NCI-H2029 (cell line): ENCODE results near the gene GPR171.
"Not testable (repeated sequence)": the region's sequence is repeated elsewhere in the genome, so short reads cannot be mapped to it uniquely, and the experiment has no call there.

Source experiments
- DNase-seq: peaks from one replicate; lab custom pipeline; 2025; lab: John Stamatoyannopoulos, UW

Gene GPR171

DNA sequence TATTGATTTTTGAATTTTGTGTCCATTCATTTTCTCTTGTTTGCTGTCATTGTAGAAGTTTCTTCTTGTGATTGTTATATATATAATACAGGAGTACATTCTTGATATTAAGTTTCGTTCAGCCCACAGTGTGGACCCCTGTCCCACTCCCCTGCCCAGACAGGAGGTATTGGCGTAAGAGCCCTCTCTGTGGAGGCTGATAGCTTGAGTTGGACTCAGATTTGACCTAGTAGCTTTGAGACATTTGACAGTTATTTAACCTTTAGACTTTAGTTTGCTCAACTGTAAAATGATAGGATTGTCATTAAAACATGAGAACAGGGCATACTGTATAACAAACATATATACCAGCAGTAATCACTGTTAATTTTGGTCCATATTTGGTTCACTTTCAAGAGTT lies 27.1 kb downstream of the GPR171 start:
- DNase-seq: no peak

DNA sequence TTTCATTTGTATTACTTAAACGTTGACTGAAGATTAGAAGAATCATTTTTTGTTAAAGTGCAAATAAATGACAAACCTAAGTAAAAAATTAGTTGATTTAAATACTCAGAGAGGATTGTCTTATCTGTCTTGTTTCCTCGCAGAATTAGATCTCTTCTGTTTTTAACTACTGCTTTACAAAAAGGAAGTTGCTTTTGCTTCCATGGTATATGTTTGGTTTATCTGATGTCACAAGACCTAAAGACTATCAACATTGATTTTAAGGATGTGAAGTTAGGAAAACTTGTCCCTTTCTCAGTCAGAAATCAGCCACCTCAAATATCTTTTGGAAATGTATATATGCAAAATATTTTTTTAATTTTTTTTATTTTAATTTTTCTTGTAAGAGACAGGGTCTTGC lies 28.7 kb downstream of the GPR171 start:
- DNase-seq: no peak

DNA sequence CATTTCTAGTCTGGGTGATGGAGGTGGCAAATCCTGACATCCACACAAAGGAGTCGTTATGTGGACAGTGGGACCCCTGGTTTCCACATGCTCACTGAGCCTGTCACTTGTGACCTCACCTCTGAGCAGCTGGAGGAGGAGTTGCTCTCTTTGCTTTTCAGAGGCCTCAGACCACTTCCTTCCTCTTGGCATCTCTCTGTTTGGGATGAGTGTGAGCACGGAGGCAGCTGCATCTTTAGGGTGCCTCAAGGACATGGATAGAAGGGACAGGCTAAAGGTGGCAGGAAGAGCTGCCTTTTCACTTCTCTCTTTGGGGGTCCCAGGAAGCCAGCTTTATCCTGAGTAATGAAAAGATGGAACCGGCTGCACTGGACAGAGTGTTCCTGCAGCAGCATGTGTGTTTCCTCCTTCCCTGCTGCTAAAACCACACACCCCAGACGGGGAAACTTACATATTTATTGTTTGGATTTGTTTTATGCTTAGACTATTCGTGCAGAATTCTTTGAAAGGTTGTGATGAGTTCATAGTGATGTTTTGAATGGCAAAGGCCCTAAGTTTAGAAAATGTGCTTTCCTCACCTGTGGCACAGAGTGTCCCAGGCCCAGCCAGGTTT lies 31.8 kb downstream of the GPR171 start:
- DNase-seq: no peak

DNA sequence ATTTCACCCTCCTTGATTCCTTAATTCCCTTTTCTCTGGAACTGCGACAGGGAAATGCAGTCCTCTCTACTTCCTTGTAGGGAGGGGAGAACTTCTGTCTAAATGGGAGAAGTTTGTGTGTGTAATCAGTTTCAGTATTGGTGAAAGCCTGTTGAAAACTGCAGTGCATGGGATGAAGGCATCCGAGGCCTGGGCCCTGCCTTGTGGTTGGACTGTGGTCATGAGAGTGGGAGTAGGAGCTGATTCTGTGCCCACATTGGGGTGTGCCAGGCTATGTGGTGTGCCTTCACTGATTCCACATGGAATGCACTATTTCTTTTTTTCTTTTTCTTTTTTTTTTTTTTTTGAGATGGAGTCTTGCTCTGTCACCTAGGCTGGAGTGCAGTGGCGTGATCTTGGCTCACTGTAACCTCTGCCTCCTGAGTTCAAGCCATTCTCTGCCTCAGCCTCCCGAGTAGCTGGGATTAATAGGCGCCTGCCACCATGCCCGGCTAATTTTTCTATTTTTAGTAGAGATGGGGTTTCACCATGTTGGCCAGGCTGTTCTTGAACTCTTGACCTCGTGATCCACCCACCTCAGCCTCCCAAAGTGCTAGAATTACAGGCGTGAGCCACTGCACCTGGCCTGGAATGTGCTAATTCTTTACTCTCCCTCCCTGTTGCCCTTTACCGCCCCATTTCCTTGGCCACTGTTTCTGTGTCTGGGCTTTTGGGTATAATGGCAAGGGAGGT lies 32.9 kb downstream of the GPR171 start:
- DNase-seq: not testable (repeated sequence)

DNA sequence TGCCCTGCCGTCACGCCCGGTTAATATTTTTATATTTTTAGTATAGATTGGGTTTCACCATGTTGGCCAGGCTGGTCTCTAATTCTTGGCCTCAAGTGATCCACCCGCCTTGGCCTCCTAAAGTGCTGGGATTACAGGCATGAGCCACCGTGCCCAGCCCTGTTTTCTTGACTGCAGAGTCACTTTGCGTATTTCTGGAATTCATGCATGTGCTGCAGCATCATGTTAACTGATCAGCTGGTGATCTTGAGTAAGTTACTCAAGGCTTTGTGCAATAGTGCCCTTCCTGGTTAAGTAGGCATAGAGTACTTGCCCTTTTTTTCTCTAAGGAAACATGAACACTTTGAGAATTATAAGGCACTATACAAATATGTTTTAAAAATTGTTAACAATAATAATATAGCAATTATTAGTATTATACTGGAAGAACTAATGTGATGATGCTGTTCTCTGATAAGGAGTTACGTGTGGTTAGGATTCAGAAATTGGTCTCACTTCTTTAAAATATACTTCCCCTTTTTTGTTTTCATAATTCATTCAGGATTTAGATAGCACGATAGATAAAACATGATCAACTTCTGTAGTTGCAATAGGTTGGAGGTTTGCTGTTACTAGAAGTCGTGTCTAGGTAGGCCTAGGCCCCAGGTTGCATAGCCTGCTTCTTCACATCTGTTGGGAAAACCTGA lies 33.6 kb downstream of the GPR171 start:
- DNase-seq: no peak

DNA sequence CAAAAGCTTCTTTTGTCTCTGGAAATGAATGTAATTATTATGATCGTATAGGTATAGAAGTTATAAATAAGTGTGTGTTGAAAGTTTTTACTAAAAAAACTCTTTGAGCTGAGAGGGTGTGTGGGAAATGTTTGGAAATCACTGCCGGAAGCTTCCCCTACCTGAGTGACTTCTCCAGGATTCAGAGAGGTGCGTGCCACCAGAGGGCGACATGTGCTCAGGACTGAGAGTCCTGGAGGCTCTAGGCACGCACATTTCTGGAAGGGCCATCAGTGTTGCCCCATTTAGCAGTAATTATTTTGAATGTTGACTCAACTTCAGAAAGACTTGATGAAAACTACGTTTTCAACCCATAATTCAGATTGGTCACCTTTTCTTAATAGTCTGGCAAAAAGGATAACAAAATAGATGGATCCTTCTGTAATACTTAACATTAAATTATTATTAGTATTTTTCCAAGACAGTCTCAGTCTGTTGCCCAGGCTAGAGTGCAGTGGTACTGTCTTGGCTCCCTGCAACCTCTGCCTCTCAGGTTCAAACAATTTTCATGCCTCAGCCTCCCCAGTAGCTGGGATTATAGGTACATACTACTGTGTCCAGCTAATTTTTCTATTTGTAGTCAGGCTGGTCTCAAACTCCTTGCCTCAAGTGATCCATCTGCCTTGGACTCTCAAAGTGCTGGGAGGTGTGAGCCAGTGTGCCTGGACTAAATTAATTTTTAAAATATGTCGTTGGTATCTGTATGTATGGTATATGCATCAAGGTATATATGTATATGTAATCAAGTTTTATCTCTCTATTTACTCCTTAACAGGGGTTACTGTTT lies 34.5 kb downstream of the GPR171 start:
- peak; percentile 64 for DNase-seq

DNA sequence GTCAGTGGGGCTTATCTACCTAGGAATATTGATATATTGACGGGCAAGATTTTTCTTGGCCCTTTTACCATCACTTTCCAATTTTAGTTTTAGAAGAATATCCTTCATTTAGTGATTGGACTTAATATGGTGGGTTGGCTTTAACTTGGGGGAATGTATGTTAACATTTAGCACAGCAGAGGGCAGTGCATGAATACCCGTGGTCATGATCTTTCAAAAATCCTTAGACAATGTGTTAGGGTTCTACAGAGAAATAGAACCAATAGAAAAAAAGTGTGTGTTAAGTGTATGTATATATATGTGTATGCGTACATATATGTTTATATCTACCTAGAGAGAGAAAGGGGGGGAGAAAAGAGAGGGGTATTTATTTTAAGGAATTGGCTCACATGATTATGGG lies 36.9 kb downstream of the GPR171 start:
- DNase-seq: no peak

DNA sequence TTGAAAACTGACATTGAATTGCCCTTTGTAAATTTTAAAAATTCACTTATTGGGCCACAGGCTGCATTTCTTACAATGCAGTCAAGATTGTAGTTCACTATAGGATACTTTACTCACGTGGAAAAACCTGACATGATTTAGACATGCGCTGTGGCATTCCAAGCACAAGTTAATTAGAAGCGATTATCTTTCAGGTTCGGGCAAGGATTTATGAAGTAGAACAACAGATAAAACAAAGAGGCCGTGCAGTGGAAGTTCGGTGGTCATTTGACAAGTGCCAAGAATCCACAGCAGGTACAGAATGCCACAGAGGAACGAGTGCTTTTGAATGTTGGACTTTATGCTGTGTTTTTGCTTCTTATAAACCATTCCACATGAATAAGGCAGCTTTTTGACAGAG lies 37.8 kb downstream of the GPR171 start:
- no peak for DNase-seq

DNA sequence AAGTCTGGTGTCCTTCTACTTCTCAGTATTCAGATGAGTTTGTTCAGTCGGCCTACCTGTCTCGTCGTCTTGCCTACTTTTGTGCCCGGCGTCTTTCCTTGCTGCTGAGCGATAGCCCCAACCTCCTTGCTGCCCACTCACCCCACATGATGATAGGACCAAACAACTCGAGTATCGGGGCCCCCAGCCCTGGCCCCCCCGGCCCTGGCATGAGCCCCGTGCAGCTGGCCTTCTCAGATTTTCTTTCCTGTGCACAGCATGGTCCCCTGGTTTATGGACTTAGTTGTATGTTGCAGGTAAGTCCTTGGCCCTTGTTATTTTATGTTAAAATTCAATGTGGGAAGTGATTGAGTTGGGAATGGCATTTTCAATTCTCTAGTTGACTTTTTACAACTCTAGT lies 43.2 kb downstream of the GPR171 start:
- DNase-seq: no peak

DNA sequence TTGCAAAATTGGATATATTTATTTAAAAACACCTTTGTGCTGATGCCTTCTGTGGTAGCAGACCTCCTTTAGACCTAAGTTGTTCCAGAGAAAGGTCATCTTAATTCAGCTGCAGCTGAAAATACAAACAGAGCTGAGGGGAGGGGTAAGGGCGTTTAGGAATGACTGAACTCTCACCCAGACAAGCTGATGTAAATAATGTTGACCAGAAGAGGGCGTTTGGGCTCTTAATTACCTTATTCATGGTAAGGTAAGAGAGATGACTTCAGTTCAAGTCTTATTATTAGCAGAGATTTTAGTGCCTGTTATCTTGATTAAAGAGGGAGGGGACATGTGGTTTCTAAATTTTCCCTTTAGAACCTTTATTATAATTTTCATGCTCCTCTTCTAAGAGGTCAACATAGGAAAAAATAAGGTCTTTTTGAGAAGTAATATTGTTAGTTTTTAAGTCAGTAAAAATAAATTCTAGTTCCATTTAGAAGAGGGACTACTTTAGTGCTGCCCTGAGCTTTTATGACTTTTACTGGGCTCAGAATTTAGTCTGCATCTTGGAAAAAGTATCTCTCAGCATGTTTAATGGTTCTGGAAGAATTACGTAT lies 46.3 kb downstream of the GPR171 start:
- peak; percentile 56 for DNase-seq

DNA sequence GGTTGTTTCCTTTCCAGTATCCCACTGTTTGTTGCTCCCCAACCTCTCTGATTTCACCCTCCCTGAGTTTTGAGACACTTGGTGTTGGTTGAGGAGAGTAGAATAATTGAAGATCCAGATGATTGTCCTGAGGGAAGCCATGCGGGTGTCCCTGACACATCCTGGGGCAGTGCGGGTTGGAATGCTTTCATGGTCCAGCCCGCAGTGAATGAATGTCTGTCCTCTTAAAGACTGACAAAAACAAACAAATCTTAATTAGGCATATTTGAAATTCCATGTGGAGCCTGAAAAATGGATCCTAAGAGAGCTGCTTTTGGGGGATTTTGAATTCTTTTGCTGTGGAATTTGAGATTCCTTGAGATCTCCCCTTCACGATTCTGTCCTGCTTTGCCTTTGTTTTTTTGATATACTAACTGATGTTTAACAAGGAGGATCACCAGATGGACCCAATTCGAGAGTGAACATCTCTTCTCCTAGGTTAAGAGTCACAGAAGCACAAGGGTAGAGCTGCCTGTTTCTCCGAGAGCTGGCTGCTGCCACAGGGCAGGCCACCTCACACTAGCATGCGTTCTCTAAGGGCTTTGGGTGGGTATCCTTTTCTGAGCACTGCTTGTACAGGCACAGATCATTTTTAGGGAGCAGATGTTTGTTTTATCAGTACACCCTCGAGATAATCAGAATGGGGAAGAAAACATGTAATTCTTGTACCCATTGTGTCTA lies 47.4 kb downstream of the GPR171 start:
- DNase-seq: no peak

DNA sequence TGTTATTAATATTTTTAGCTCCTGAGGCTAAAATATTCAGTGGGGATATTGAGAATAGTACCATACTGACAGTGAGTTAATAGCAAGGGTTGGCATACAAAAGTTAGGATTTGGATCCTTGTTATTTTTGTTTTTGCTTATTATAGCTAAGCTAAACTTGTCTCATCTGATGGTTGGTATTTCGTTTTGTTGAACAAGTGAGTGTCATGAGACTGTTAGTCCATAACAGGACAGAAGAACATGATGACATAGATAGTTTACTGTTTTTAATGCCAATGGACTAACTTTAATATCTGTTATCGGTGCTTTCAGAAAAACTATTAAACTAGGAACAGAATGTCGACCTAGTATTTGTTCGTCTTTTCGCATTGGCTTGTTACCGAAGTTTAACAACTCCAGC lies 48.5 kb downstream of the GPR171 start:
- DNase-seq: no peak

DNA sequence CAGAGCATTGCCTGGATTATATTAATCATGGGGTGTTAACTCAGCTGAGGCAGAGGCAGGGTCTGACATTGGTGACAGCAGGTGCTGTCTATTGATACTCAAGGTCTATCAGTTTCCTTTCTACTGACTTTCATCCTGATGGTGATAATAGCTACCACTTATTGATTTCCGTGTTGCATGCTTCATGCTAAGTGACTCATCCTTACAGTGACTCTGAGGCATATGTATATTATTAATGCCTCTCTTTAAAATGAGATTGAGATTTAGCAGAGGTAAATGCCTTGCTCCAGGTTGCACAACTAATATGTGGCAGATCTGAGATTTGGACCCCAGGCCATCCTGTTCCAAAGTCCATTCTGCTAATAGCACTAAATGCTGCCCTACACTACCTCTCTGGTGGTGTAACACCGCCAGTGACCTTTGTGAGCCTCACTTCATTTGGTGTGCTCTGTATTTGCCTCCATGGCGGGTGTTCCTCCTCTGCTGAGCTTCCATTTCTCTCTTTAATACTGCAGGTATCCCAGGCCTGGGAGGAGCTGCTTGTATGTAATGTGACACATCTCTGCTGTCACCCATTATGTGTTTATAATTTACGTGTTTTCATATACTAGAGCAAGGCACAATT lies 50.4 kb downstream of the GPR171 start:
- no peak for DNase-seq
